NCI-H69 (cell line): Measurements from ENCODE around the gene EML1.
"Not testable (repeated sequence)": the region's sequence is repeated elsewhere in the genome, so short reads cannot be mapped to it uniquely, and the experiment has no call there.

ENCODE experiments used
- DNase-seq: peaks from one replicate; lab custom pipeline; 2025; lab: John Stamatoyannopoulos, UW

Gene EML1

GRCh38 chr14:99755629-99756603 is 37.3 kb upstream of the EML1 start:
- DNase-seq, result no peak

GRCh38 chr14:99756796-99757195 is 36.4 kb upstream of the EML1 start:
- DNase-seq, result no peak

GRCh38 chr14:99757331-99758070 is 35.7 kb upstream of the EML1 start:
- DNase-seq, result no peak

- DNase-seq, result peak; percentile 69
Measured at GRCh38 chr14:99758121-99758821, 34.9 kb upstream of the EML1 start.

GRCh38 chr14:99758872-99759545 is 34.2 kb upstream of the EML1 start:
- DNase-seq, result no peak

- DNase-seq, result no peak
Measured at GRCh38 chr14:99759546-99759925, 33.7 kb upstream of the EML1 start.

GRCh38 chr14:99760817-99761216 is 32.4 kb upstream of the EML1 start:
- DNase-seq, result no peak

GRCh38 chr14:99762911-99763310 is 30.3 kb upstream of the EML1 start:
- DNase-seq, result not testable (repeated sequence)

- DNase-seq, result no peak
Measured at GRCh38 chr14:99763527-99764221, 29.5 kb upstream of the EML1 start.

GRCh38 chr14:99764222-99764706 is 28.9 kb upstream of the EML1 start:
- DNase-seq, result no peak

GRCh38 chr14:99768381-99768780 is 24.8 kb upstream of the EML1 start:
- DNase-seq, result no peak

GRCh38 chr14:99769123-99769522 is 24.1 kb upstream of the EML1 start:
- no peak for DNase-seq

GRCh38 chr14:99769799-99770198 is 23.4 kb upstream of the EML1 start:
- no peak for DNase-seq

GRCh38 chr14:99772371-99773283 is 20.6 kb upstream of the EML1 start:
- DNase-seq, result peak; percentile 20

- DNase-seq, result no peak
Measured at GRCh38 chr14:99773521-99774497, 19.4 kb upstream of the EML1 start.

GRCh38 chr14:99774556-99775307 is 18.5 kb upstream of the EML1 start:
- DNase-seq, result peak; percentile 30

- no peak for DNase-seq
Measured at GRCh38 chr14:99775351-99775750, 17.9 kb upstream of the EML1 start.

- DNase-seq, result no peak
Measured at GRCh38 chr14:99777951-99778350, 15.3 kb upstream of the EML1 start.
